Prostate gland (tissue), 2 donors: ENCODE results near the gene ZNF136. TPM values are rescaled to one million over a fixed set of nuclear protein-coding genes. Genes with fewer than 3 reads are reported as not detected.

Experiments used
- DNase-seq: peaks from one replicate; pipeline ENCODE4 v3.0.0-alpha.2; 2019; ENCODE audit warnings: low spot score
- H3K27ac ChIP-seq, 2 donors: fragments of 200-600 bp; sonication (generic); 2 replicates each; pipeline ENCODE4 v1.5.1; 2017 to 2019
- H3K27me3 ChIP-seq: fragments of 200-600 bp; sonication (generic); replicated peaks from 2 replicates; pipeline ENCODE4 v1.5.1; 2019; ENCODE audit not compliant: insufficient read depth
- H3K36me3 ChIP-seq, 2 donors: fragments of 200-600 bp; sonication (generic); 1 replicate in 1 of 2; 2 replicates in 1 of 2; pipeline versions ENCODE4 v1.5.1 to v1.8.1; 2017 to 2019
- H3K4me1 ChIP-seq: fragments of 200-600 bp; sonication (generic); replicated peaks from 2 replicates; pipeline ENCODE4 v1.5.1; 2019
- H3K4me3 ChIP-seq, 2 donors: fragments of 200-600 bp; sonication (generic); 2 replicates each; pipeline ENCODE4 v1.5.1; 2017 to 2019
- H3K9me3 ChIP-seq: fragments of 200-600 bp; sonication (generic); 2 replicates; pipeline ENCODE4 v1.5.1; 2017
- POLR2AphosphoS5 ChIP-seq: sonication (generic); formaldehyde crosslinking; IDR thresholded peaks from one replicate; pipeline ENCODE4 v1.6.1; 2017; ENCODE audit warnings: antibody characterized with exemption
- WGBS: methylation state at CpG from one replicate; pipeline ENCODE4 v1.1.5; 2018; 5-methylcytosine and 5-hydroxymethylcytosine counted together
- intact Hi-C: fragments of 100-400 bp; cut with DNase I; formaldehyde crosslinking; loops from one replicate; pipeline ENCODE4 v1.14.2; 2022
- total RNA-seq, 2 donors: library from RNA; depleted of rRNA; stranded (reverse); fragments of >200 nt; gene quantifications; one replicate each; pipeline ENCODE4 v1.1.0, GENCODE V29; 2016
- TF ChIP-seq, protein P1 (sequence below), 4 experiments: fragments of 200-600 bp in 2 of 4; fragments of 450-650 bp in 2 of 4; sonication (generic) in 2 of 4; IDR thresholded peaks; 1 replicate in 3 of 4; 2 replicates in 1 of 4; pipeline ENCODE4 v1.5.1; 2016 to 2019; ENCODE audit warnings: antibody characterized with exemption in 4 of 4, mild to moderate bottlenecking in 2 of 4, moderate library complexity in 2 of 4

ZNF136 gene
- total RNA-seq, 2 donors from 2014 or later = 11.9 to 14.9 TPM

DNA sequence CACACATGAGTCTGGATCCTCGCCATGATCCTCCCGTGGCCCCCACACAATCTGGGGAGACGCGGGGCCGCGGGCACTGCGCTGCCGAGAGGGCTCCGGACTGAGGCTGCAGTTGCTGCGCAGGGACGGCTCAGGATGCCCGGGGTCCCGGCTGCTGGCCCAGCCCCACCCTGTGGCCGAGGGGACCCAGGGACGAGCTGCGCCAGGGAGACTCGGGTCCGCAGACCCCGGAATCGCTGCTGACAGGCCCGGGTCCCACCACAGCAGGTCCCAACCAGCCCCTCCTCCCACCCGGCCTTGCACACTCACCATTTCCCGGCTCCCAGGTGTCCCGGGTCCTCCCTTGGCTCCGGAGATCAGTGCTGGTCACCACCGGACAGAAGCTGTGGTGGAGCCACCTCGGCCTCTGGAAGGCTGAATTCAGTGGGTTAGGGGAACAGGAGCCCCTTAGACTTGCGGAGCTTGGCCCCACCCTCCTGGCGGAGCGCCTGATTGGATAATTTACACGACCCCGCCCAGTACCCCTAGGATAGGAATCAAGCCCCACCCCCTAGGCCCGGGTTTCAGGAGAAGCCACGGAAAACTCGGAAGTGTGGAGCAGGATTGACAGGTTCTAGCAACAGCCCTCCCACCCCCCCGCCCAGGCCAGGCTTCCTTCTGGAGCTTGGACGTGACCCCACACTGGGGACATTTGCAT, 74.4 kb downstream of the ZNF136 start:
- no peak for TF ChIP-seq POLR2AphosphoS5
- TF ChIP-seq, protein P1, sequence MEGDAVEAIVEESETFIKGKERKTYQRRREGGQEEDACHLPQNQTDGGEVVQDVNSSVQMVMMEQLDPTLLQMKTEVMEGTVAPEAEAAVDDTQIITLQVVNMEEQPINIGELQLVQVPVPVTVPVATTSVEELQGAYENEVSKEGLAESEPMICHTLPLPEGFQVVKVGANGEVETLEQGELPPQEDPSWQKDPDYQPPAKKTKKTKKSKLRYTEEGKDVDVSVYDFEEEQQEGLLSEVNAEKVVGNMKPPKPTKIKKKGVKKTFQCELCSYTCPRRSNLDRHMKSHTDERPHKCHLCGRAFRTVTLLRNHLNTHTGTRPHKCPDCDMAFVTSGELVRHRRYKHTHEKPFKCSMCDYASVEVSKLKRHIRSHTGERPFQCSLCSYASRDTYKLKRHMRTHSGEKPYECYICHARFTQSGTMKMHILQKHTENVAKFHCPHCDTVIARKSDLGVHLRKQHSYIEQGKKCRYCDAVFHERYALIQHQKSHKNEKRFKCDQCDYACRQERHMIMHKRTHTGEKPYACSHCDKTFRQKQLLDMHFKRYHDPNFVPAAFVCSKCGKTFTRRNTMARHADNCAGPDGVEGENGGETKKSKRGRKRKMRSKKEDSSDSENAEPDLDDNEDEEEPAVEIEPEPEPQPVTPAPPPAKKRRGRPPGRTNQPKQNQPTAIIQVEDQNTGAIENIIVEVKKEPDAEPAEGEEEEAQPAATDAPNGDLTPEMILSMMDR (IDR thresholded peaks at IDR 0.05) = no peak
- no peaks in the 10 kb centered on the region for H3K27me3 ChIP-seq
- 98% methylated on average over 28 of the region's 37 CpGs for WGBS
- no peak overlapping the region for H3K27ac ChIP-seq
- no peak overlapping the region for H3K4me3 ChIP-seq
- H3K36me3 ChIP-seq = peaks cover 0 to 8% of the 10 kb centered on the region in 2 donors
- no peaks in the 10 kb centered on the region for H3K4me1 ChIP-seq
- no peak for DNase-seq
- no peaks in the 10 kb centered on the region for H3K9me3 ChIP-seq
- intact Hi-C loops = no loop called here

Other genes starting within 250 kb of the ZNF136 start
- gene ZNF700, start 238.0 kb upstream of the ZNF136 start, total RNA-seq = 10 to 100 TPM; 16.8 to 18.0 TPM
- gene ZNF763, start 198.1 kb upstream of the ZNF136 start, total RNA-seq = 1 to 10 TPM; 4.0 to 5.6 TPM
- 10 to 100 TPM; 10.2 to 10.4 TPM for gene ZNF433, start 127.4 kb upstream of the ZNF136 start, total RNA-seq
- not detected for gene ZNF878, start 110.1 kb upstream of the ZNF136 start, total RNA-seq
- gene ZNF844, start 98.4 kb upstream of the ZNF136 start, total RNA-seq = 10 to 100 TPM; 13.4 to 16.2 TPM
- 1 to 10 TPM in 1 of 2 donors, not detected in 1; 6.0 TPM for gene ZNF20, start 22.7 kb upstream of the ZNF136 start, total RNA-seq
- 10 to 100 TPM in 1 of 2 donors, 1 to 10 TPM in 1; 7.8 to 15.6 TPM for gene ZNF625, start 6.4 kb upstream of the ZNF136 start, total RNA-seq
- 10 to 100 TPM; 10.3 to 16.2 TPM for gene ZNF44, start 131.8 kb downstream of the ZNF136 start, total RNA-seq
- gene ZNF563, start 170.5 kb downstream of the ZNF136 start, total RNA-seq = 10 to 100 TPM; 16.7 to 23.6 TPM
- 1 to 10 TPM; 2.3 to 2.6 TPM for gene ZNF442, start 202.6 kb downstream of the ZNF136 start, total RNA-seq
- gene ZNF799, start 238.2 kb downstream of the ZNF136 start, total RNA-seq = 1 to 10 TPM; 4.5 to 5.7 TPM